ENCODE data around the gene TRIM59. TPM values are rescaled to one million over a fixed set of nuclear protein-coding genes. Genes with fewer than 3 reads are reported as not detected.
A peak's percentile ranks its signal among the peaks of the same experiment; 100 is the strongest.

Gene TRIM59
- polyA plus RNA-seq: 21.6 TPM

GRCh38 chr3:160449636-160450598, at the start of gene TRIM59:
Gene TRIM59 (minus strand): TSS chr3:160449786. CDS start chr3:160439183, 10,603 bp downstream.
- Mint-ChIP-seq H3K4me3 (peak within 1 kb of the TSS; percentile 93 to 97 (median 94)), H3K9me3 (no peaks in the 10 kb centered on the region), H3K27ac (peak within 1 kb of the TSS; percentile 85 to 96 (median 92)), H3K27me3 (no peaks in the 10 kb centered on the region), H3K4me1 (peaks cover 19 to 25% (median 24%) of the 10 kb centered on the region in 3 donors), H3K36me3 (peaks cover 3% of the 10 kb centered on the region)

- no peaks in the 10 kb centered on the region for H3K9me3 Mint-ChIP-seq
- no peak overlapping the region for H3K27ac Mint-ChIP-seq
- no peak overlapping the region for H3K4me3 Mint-ChIP-seq
- H3K27me3 Mint-ChIP-seq: no peaks in the 10 kb centered on the region
- no peaks in the 10 kb centered on the region for H3K4me1 Mint-ChIP-seq
- H3K36me3 Mint-ChIP-seq: peaks cover 4% of the 10 kb centered on the region
Observed at GRCh38 chr3:160498202-160498601, 48.6 kb upstream of the TRIM59 start.

GRCh38 chr3:160490166-160490565, 40.6 kb upstream of the TRIM59 start:
- Mint-ChIP-seq H3K27ac (no peak overlapping the region), H3K36me3 (no peaks in the 10 kb centered on the region), H3K4me3 (no peak overlapping the region), H3K9me3 (no peaks in the 10 kb centered on the region), H3K27me3 (no peaks in the 10 kb centered on the region), H3K4me1 (peaks cover 0 to 5% (median 0%) of the 10 kb centered on the region in 3 donors)

GRCh38 chr3:160486459-160486869, 36.9 kb upstream of the TRIM59 start:
- Mint-ChIP-seq H3K9me3 (no peaks in the 10 kb centered on the region), H3K27ac (no peak overlapping the region), H3K27me3 (no peaks in the 10 kb centered on the region), H3K4me3 (peak overlapping the region in 2 of 4 donors; percentile 48 to 91), H3K4me1 (peaks cover 0 to 6% (median 0%) of the 10 kb centered on the region in 3 donors), H3K36me3 (no peaks in the 10 kb centered on the region)

- peaks cover 0 to 6% (median 0%) of the 10 kb centered on the region in 3 donors for H3K4me1 Mint-ChIP-seq
- no peak overlapping the region for H3K4me3 Mint-ChIP-seq
- no peak overlapping the region for H3K27ac Mint-ChIP-seq
- no peaks in the 10 kb centered on the region for H3K9me3 Mint-ChIP-seq
- H3K27me3 Mint-ChIP-seq: peaks cover 2% of the 10 kb centered on the region
- H3K36me3 Mint-ChIP-seq: peaks cover 2% of the 10 kb centered on the region
Observed at GRCh38 chr3:160482796-160483195, 33.2 kb upstream of the TRIM59 start.

GRCh38 chr3:160481856-160482255, 32.3 kb upstream of the TRIM59 start:
- Mint-ChIP-seq H3K4me1 (peaks cover 0 to 6% (median 0%) of the 10 kb centered on the region in 3 donors), H3K27ac (no peak overlapping the region), H3K9me3 (no peaks in the 10 kb centered on the region)

GRCh38 chr3:160480931-160481330, 31.3 kb upstream of the TRIM59 start:
- H3K4me3 Mint-ChIP-seq: no peak overlapping the region
- no peaks in the 10 kb centered on the region for H3K9me3 Mint-ChIP-seq
- peaks cover 2% of the 10 kb centered on the region for H3K27me3 Mint-ChIP-seq
- H3K36me3 Mint-ChIP-seq: peaks cover 2% of the 10 kb centered on the region
- peak overlapping the region in 1 of 3 donors; percentile 12 for H3K27ac Mint-ChIP-seq
- H3K4me1 Mint-ChIP-seq: peaks cover 0 to 6% (median 0%) of the 10 kb centered on the region in 3 donors

More at GRCh38 chr3:160481856-160482255, 32.3 kb upstream of the TRIM59 start:
- H3K27me3 Mint-ChIP-seq: peaks cover 2% of the 10 kb centered on the region
- peaks cover 2% of the 10 kb centered on the region for H3K36me3 Mint-ChIP-seq
- H3K4me3 Mint-ChIP-seq: no peak overlapping the region

- H3K36me3 Mint-ChIP-seq: peaks cover 2% of the 10 kb centered on the region
- H3K9me3 Mint-ChIP-seq: no peaks in the 10 kb centered on the region
- peaks cover 5% of the 10 kb centered on the region for H3K27me3 Mint-ChIP-seq
- no peaks in the 10 kb centered on the region for H3K4me1 Mint-ChIP-seq
- no peak overlapping the region for H3K27ac Mint-ChIP-seq
- H3K4me3 Mint-ChIP-seq: no peak overlapping the region
Observed at GRCh38 chr3:160479376-160479775, 29.8 kb upstream of the TRIM59 start.

- no peaks in the 10 kb centered on the region for H3K9me3 Mint-ChIP-seq
- no peak overlapping the region for H3K4me3 Mint-ChIP-seq
- no peaks in the 10 kb centered on the region for H3K4me1 Mint-ChIP-seq
- H3K27ac Mint-ChIP-seq: no peak overlapping the region
- H3K36me3 Mint-ChIP-seq: peaks cover 2% of the 10 kb centered on the region
- H3K27me3 Mint-ChIP-seq: peaks cover 5% of the 10 kb centered on the region
Observed at GRCh38 chr3:160478338-160478737, 28.8 kb upstream of the TRIM59 start.

GRCh38 chr3:160477750-160478149, 28.2 kb upstream of the TRIM59 start:
- H3K27ac Mint-ChIP-seq: no peak overlapping the region
- H3K4me3 Mint-ChIP-seq: no peak overlapping the region
- no peaks in the 10 kb centered on the region for H3K4me1 Mint-ChIP-seq
- no peaks in the 10 kb centered on the region for H3K9me3 Mint-ChIP-seq
- H3K36me3 Mint-ChIP-seq: peaks cover 2% of the 10 kb centered on the region
- H3K27me3 Mint-ChIP-seq: peaks cover 5% of the 10 kb centered on the region

GRCh38 chr3:160475884-160476283, 26.3 kb upstream of the TRIM59 start:
- H3K27ac Mint-ChIP-seq: no peak overlapping the region
- peaks cover 3% of the 10 kb centered on the region for H3K27me3 Mint-ChIP-seq
- H3K4me1 Mint-ChIP-seq: peaks cover 0 to 4% (median 2%) of the 10 kb centered on the region in 3 donors
- H3K36me3 Mint-ChIP-seq: peaks cover under 1% of the 10 kb centered on the region
- H3K4me3 Mint-ChIP-seq: no peak overlapping the region
- H3K9me3 Mint-ChIP-seq: peaks cover 3 to 4% (median 3%) of the 10 kb centered on the region in 3 donors

- Mint-ChIP-seq H3K4me3 (no peak overlapping the region), H3K4me1 (peaks cover 0 to 4% (median 2%) of the 10 kb centered on the region in 3 donors), H3K27ac (no peak overlapping the region), H3K9me3 (peaks cover 3 to 4% (median 3%) of the 10 kb centered on the region in 3 donors), H3K27me3 (peaks cover 3% of the 10 kb centered on the region), H3K36me3 (no peaks in the 10 kb centered on the region)
Observed at GRCh38 chr3:160475153-160475552, 25.6 kb upstream of the TRIM59 start.

GRCh38 chr3:160474416-160474838, 24.8 kb upstream of the TRIM59 start:
- Mint-ChIP-seq H3K27ac (no peak overlapping the region), H3K4me1 (peaks cover 0 to 4% (median 2%) of the 10 kb centered on the region in 3 donors), H3K4me3 (no peak overlapping the region), H3K36me3 (no peaks in the 10 kb centered on the region), H3K27me3 (peaks cover 3% of the 10 kb centered on the region), H3K9me3 (peaks cover 3 to 9% (median 9%) of the 10 kb centered on the region in 3 donors)

- H3K4me3 Mint-ChIP-seq: no peak overlapping the region
- peaks cover 3 to 10% (median 9%) of the 10 kb centered on the region in 3 donors for H3K9me3 Mint-ChIP-seq
- H3K4me1 Mint-ChIP-seq: peaks cover 0 to 4% (median 2%) of the 10 kb centered on the region in 3 donors
- peaks cover 3% of the 10 kb centered on the region for H3K27me3 Mint-ChIP-seq
- H3K27ac Mint-ChIP-seq: no peak overlapping the region
- H3K36me3 Mint-ChIP-seq: peaks cover under 1% of the 10 kb centered on the region
Observed at GRCh38 chr3:160473978-160474377, 24.4 kb upstream of the TRIM59 start.

- no peak overlapping the region for H3K4me3 Mint-ChIP-seq
- no peak overlapping the region for H3K27ac Mint-ChIP-seq
- peaks cover 3% of the 10 kb centered on the region for H3K27me3 Mint-ChIP-seq
- peaks cover 3 to 13% (median 9%) of the 10 kb centered on the region in 3 donors for H3K9me3 Mint-ChIP-seq
- peaks cover 3% of the 10 kb centered on the region for H3K36me3 Mint-ChIP-seq
- peaks cover 0 to 4% (median 2%) of the 10 kb centered on the region in 3 donors for H3K4me1 Mint-ChIP-seq
Observed at GRCh38 chr3:160473221-160473620, 23.6 kb upstream of the TRIM59 start.
